HFFc6 (cell line): Measurements from ENCODE around the gene MAP7D3. TPM values are rescaled to one million over a fixed set of nuclear protein-coding genes. Genes with fewer than 3 reads are reported as not detected.

Experiments used
- DNase-seq: peaks from one replicate; pipeline ENCODE4 v3.0.0-alpha.2; 2018
- H3K27ac Mint-ChIP-seq: 2 replicates; pipeline ENCODE4 v1.8.0; 2020; ENCODE audit warnings: mild to moderate bottlenecking, mixed read lengths
- H3K27me3 Mint-ChIP-seq: 2 replicates; pipeline ENCODE4 v1.8.0; 2021; ENCODE audit warnings: mild to moderate bottlenecking, moderate library complexity, mixed read lengths; ENCODE audit not compliant: insufficient read depth
- H3K36me3 Mint-ChIP-seq: 2 replicates; pipeline ENCODE4 v1.8.0; 2021; ENCODE audit warnings: low read depth, mixed read lengths
- H3K4me1 Mint-ChIP-seq: 2 replicates; pipeline ENCODE4 v1.8.0; 2020; ENCODE audit warnings: low read depth, mixed read lengths
- H3K4me3 Mint-ChIP-seq: 2 replicates; pipeline ENCODE4 v1.8.0; 2020; ENCODE audit warnings: mild to moderate bottlenecking, moderate library complexity, mixed read lengths
- H3K9me3 Mint-ChIP-seq: 2 replicates; pipeline ENCODE4 v1.8.0; 2020; ENCODE audit warnings: mild to moderate bottlenecking, mixed read lengths
- total RNA-seq, 6 experiments: library from RNA; stranded (reverse); fragmentation: NEBNext Ultra II Directional; extraction: Animal tissue kit (Norgen Biotek cat#: 25700); gene quantifications; 2 replicates in 1 of 6; 3 replicates in 5 of 6; pipeline ENCODE4 v1.2.3, GENCODE V29; 2021
- TF ChIP-seq, protein P1 (sequence below): fragments of 200-600 bp; sonication (generic); IDR thresholded peaks from 2 replicates; pipeline ENCODE4 v1.5.0; 2021; ENCODE audit warnings: antibody characterized with exemption, mild to moderate bottlenecking

MAP7D3 gene
- total RNA-seq, 6 experiments from 2014 or later: 26.9 to 30.5 (median 28.7) TPM

DNA sequence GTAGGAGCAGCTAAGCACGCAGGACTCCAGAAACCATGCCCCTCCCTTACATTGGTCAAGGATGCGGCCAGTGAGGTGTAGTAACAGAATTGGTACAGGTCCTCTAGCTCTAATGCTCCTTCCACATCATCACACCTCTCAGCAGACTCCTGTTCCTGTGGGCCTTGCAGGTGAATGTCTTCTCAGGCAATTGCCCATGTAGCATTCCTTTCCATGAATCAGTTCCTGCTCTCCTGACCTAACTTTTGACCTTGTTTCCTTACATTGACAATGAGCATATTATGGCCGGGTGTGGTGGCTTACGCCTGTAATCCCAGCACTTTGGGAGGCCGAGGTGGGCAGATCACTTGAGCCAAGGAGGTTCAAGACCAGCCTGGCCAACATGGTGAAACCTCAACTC is 31.3 kb downstream of the MAP7D3 start:
- no peaks in the 10 kb centered on the region for H3K27me3 Mint-ChIP-seq
- no peak for DNase-seq
- H3K4me3 Mint-ChIP-seq: no peak overlapping the region
- peaks cover 30% of the 10 kb centered on the region for H3K4me1 Mint-ChIP-seq
- no peak overlapping the region for H3K27ac Mint-ChIP-seq
- H3K9me3 Mint-ChIP-seq: no peaks in the 10 kb centered on the region
- peaks cover 27% of the 10 kb centered on the region for H3K36me3 Mint-ChIP-seq
- TF ChIP-seq, protein P1, sequence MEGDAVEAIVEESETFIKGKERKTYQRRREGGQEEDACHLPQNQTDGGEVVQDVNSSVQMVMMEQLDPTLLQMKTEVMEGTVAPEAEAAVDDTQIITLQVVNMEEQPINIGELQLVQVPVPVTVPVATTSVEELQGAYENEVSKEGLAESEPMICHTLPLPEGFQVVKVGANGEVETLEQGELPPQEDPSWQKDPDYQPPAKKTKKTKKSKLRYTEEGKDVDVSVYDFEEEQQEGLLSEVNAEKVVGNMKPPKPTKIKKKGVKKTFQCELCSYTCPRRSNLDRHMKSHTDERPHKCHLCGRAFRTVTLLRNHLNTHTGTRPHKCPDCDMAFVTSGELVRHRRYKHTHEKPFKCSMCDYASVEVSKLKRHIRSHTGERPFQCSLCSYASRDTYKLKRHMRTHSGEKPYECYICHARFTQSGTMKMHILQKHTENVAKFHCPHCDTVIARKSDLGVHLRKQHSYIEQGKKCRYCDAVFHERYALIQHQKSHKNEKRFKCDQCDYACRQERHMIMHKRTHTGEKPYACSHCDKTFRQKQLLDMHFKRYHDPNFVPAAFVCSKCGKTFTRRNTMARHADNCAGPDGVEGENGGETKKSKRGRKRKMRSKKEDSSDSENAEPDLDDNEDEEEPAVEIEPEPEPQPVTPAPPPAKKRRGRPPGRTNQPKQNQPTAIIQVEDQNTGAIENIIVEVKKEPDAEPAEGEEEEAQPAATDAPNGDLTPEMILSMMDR: no peak

DNA sequence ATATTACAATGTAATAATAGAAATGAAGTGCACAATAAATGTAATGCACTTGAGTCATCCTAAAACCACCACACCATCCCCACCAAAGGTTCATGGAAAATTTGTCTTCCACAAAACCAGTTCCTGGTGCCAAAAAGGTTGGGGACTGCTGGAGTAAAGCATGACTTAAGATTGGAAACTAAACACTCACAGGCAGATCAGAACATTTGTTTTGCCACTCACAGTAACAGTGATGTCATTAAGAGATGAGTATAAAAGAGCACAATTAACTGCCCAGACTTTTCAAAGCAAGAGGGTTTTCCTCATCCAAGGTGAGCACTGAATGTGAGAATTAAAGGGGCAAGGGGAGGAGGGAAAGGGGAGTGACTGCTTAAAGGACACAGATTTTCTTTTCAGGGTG is 35.6 kb downstream of the MAP7D3 start:
- H3K9me3 Mint-ChIP-seq: no peaks in the 10 kb centered on the region
- TF ChIP-seq, protein P1: no peak
- H3K4me3 Mint-ChIP-seq: peak overlapping the region; percentile 28; the same call in 1 of the 2 replicates
- H3K4me1 Mint-ChIP-seq: peaks cover 45% of the 10 kb centered on the region
- peak overlapping the region; percentile 91 for H3K27ac Mint-ChIP-seq
- peak; percentile 32 for DNase-seq
- peaks cover 15% of the 10 kb centered on the region for H3K36me3 Mint-ChIP-seq
- H3K27me3 Mint-ChIP-seq: peaks cover 2% of the 10 kb centered on the region

DNA sequence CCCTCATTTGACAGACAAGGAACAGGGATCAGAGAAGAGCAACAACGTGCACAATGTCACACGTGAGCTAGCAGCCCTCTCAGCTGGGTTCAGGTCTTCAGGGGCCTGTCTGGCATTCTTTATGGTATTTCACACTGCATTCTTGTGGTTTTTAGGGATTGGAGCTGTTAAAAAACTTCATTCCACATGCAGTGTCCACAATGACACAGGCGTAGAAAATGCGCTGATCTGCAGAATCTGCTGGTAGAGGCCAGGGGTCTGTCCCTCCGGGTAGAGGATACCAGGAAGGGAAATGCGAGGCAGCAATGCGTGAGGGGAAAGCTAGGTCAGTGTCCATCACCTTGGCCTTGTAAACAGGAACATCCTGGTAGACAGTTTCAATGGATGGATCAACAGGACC is 36.6 kb downstream of the MAP7D3 start:
- Mint-ChIP-seq H3K4me1 (peaks cover 49% of the 10 kb centered on the region), H3K36me3 (peaks cover 17% of the 10 kb centered on the region), H3K27ac (peak overlapping the region; percentile 91), H3K27me3 (peaks cover 2% of the 10 kb centered on the region), H3K9me3 (no peaks in the 10 kb centered on the region), H3K4me3 (peak overlapping the region; percentile 49; the same call in 1 of the 2 replicates)
- peak; percentile 84 for DNase-seq
- TF ChIP-seq, protein P1: no peak

DNA sequence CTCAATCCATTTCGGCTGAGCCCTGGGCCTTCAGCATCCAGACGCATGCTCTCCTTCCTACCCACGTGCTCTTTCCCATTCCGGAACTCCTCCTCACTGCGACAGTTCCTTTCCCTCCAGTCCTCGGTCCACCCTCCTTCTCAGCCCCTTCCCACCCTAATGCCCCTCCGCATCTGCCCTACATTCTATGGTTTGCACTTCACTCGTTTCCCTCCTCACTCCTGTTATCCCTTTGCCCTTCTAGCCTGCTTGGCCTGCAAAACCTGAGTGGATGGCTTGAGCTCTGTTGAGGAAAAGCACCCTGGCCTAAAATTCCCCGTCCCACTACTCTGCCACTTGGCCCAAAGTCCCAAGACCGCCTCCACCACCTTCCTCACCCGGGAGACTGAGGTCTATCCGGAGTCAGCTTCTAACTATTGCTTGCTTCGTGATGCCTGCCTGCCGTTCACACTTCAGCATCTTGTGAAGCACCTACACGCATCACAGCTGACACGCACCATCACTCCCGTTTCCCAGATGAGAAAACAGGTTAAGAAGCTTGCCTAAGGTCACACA is 38.6 kb downstream of the MAP7D3 start:
- peaks cover 57% of the 10 kb centered on the region for H3K4me1 Mint-ChIP-seq
- peaks cover 18% of the 10 kb centered on the region for H3K36me3 Mint-ChIP-seq
- peaks cover 2% of the 10 kb centered on the region for H3K27me3 Mint-ChIP-seq
- peak overlapping the region; percentile 91 for H3K27ac Mint-ChIP-seq
- no peaks in the 10 kb centered on the region for H3K9me3 Mint-ChIP-seq
- no peak overlapping the region for H3K4me3 Mint-ChIP-seq
- no peak for DNase-seq
- TF ChIP-seq, protein P1: no peak

DNA sequence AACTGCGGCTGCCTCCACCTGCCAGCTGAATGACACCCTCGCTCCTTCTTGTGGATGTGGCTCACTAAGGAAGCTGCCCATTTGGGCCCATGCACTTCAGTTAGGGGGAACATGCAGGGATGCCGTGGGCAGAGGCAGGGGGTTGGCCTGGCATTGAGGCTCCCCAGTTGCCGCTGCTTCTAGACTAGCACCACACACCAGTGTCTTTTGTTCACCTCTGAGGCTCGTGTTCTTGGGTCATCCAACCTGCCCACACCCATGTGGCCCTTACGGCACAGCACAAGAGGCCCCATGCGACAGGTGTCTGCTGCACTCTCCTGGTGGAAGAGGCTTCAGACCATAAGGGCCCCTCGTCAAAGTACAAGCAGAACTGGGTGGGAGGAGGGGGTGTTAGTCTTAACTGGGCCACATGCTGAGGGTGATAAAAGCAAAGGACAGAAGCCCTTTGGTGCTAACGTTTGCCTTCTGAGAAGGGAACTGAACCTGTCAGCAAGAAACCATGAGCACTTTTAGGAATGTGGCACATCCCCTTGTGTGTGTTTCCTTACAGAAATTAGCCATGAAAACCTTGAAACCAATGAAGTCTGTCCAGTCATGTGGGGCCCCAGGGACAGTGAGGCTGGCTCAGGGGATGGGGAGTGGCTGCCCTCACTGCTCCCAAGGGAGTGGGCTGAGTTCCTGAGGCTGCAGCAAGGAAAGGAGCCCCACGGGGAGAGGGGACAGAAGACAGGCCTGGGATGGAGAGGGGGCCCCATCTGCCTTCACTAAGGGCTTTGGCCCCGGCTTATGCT is 39.2 kb downstream of the MAP7D3 start:
- H3K4me3 Mint-ChIP-seq: no peak overlapping the region
- H3K4me1 Mint-ChIP-seq: peaks cover 57% of the 10 kb centered on the region
- peak overlapping the region; percentile 91 for H3K27ac Mint-ChIP-seq
- TF ChIP-seq, protein P1: no peak
- peaks cover 18% of the 10 kb centered on the region for H3K36me3 Mint-ChIP-seq
- no peaks in the 10 kb centered on the region for H3K9me3 Mint-ChIP-seq
- H3K27me3 Mint-ChIP-seq: peaks cover 2% of the 10 kb centered on the region
- DNase-seq: no peak
